Psoas muscle (tissue), 8 donors: Measurements from ENCODE around the gene OST4. TPM values are rescaled to one million over a fixed set of nuclear protein-coding genes. Genes with fewer than 3 reads are reported as not detected.

Experiments used
- ATAC-seq, 4 donors: fragments of 200-7000 bp; cut with Tn5 transposase; one replicate each; pipeline ENCODE4 v1.9.1; 2020; ENCODE audit warnings: moderate library complexity in 3 of 4, mild to moderate bottlenecking in 2 of 4
- DNase-seq, 2 donors: peaks; one replicate each; pipeline ENCODE4 v3.0.0-alpha.2; 2020
- H3K27ac ChIP-seq: fragments of 200-600 bp; one replicate; pipeline ENCODE4 v1.8.0; 2022
- H3K27me3 ChIP-seq, 3 donors: fragments of 200-600 bp in 1 of 3; one replicate each; pipeline versions ENCODE4 v1.6.1 to v1.8.0; 2013 to 2022; ENCODE audit warnings: low read length in 2 of 3, mild to moderate bottlenecking in 2 of 3, moderate library complexity in 1 of 3; ENCODE audit not compliant: insufficient read depth in 3 of 3
- H3K36me3 ChIP-seq, 2 donors: fragments of 200-600 bp in 1 of 2; one replicate each; pipeline versions ENCODE4 v1.6.1 to v1.8.0; 2013 to 2022; ENCODE audit warnings: low read depth in 1 of 2, mild to moderate bottlenecking in 1 of 2, moderate library complexity in 1 of 2; ENCODE audit not compliant: insufficient read depth in 1 of 2
- H3K4me1 ChIP-seq: fragments of 200-600 bp; one replicate; pipeline ENCODE4 v1.8.0; 2022
- H3K4me3 ChIP-seq: fragments of 200-600 bp; one replicate; pipeline ENCODE4 v1.8.0; 2022; ENCODE audit warnings: mild to moderate bottlenecking
- H3K9me3 ChIP-seq: fragments of 200-600 bp; one replicate; pipeline ENCODE4 v1.8.0; 2022
- CTCF ChIP-seq: fragments of 200-600 bp; IDR thresholded peaks from one replicate; pipeline ENCODE4 v1.8.0; 2022; ENCODE audit warnings: antibody characterized with exemption
- WGBS, 3 donors: extraction: QIAGEN DNeasy Blood & Tissue Kit; methylation state at CpG; one replicate each; pipeline versions ENCODE4 v1.1.6 to v1.1.7; 2013; 5-methylcytosine and 5-hydroxymethylcytosine counted together
- intact Hi-C, 2 donors: fragments of 100-400 bp; cut with DNase I; formaldehyde crosslinking; loops; one replicate each; pipeline versions ENCODE4 v1.11.0 to v1.14.2; 2022
- polyA plus RNA-seq, 3 donors: library from polyadenylated mRNA; stranded (reverse); fragments of 200-250 nt; gene quantifications; one replicate each; pipeline ENCODE4 v1.2.3, GENCODE V29; 2013
- total RNA-seq, 4 donors: library from RNA; stranded (reverse); fragmentation: NEBNext Ultra II Directional in 2 of 4; extraction: Animal tissue kit (Norgen Biotek cat#: 25700) in 2 of 4; gene quantifications; one replicate each; pipeline versions ENCODE4 v1.2.1 to v1.2.4, GENCODE V29; 2021 to 2023
- donor health status: healthy with polysubstance abuse.
- donor health status: DM: no; HTN: no; CAD: no; lungs with moderate emphysema.
- donor health status: Bipolar disorder and iron deficiency.
- donor health status: healthy.
- donor health status: DM: yes; HTN: yes; CAD: no.
- donor health status: DM: no; HTN: no; CAD: no.
- donor health status: DM: no; HTN: no; CAD: no.
- donor health status: DM: yes; HTN: yes; CAD: no.

Gene OST4
- total and polyA plus RNA-seq, 7 donors, result 186 to 396 (median 280) TPM

GRCh38 chr2:27040282-27040681, 31.2 kb downstream of the OST4 start:
- ATAC-seq, result no peak
- no peaks in the 10 kb centered on the region for H3K9me3 ChIP-seq

GRCh38 chr2:27039871-27040270, 31.6 kb downstream of the OST4 start:
- Histone ChIP-seq H3K27me3 (no peaks in the 10 kb centered on the region), H3K9me3 (no peaks in the 10 kb centered on the region), H3K4me1 (peaks cover 10% of the 10 kb centered on the region), H3K4me3 (no peak overlapping the region), H3K27ac (no peak overlapping the region), H3K36me3 (peaks cover 10 to 66% of the 10 kb centered on the region in 2 donors)
- intact Hi-C loops, result loop anchor here in 1 of 2 donors (5.0 kb wide), 1 partner anchor 42 kb away; no protein-coding TSS in a partner anchor
- DNase-seq (no peak), ATAC-seq (no peak)
- 90 to 92% (median 91%) methylated on average over 6 to 7 of the region's 7 CpGs for WGBS, 3 donors
- TF ChIP-seq CTCF, result no peak

More at GRCh38 chr2:27040282-27040681, 31.2 kb downstream of the OST4 start:
- no peak for DNase-seq
- H3K27me3 ChIP-seq, result no peaks in the 10 kb centered on the region
- H3K4me3 ChIP-seq, result no peak overlapping the region
- WGBS, 3 donors, result 85 to 92% (median 89%) methylated on average over 8 of the region's 8 CpGs
- intact Hi-C loops, result no loop called here
- peaks cover 9% of the 10 kb centered on the region for H3K4me1 ChIP-seq
- H3K36me3 ChIP-seq, result peaks cover 10 to 62% of the 10 kb centered on the region in 2 donors
- H3K27ac ChIP-seq, result no peak overlapping the region
- no peak for TF ChIP-seq CTCF

- H3K27me3 ChIP-seq, result no peaks in the 10 kb centered on the region
- no peak for ATAC-seq
- no peak overlapping the region for H3K27ac ChIP-seq
- no peaks in the 10 kb centered on the region for H3K9me3 ChIP-seq
- H3K36me3 ChIP-seq, result peaks cover 10 to 68% of the 10 kb centered on the region in 2 donors
- no peak for TF ChIP-seq CTCF
- H3K4me1 ChIP-seq, result peaks cover 14% of the 10 kb centered on the region
- no peak for DNase-seq
- intact Hi-C loops, result loop anchor here in 1 of 2 donors (5.0 kb wide), 1 partner anchor 43 kb away; no protein-coding TSS in a partner anchor
- H3K4me3 ChIP-seq, result no peak overlapping the region
- 91 to 94% (median 92%) methylated on average over 6 of the region's 6 CpGs for WGBS, 3 donors
Measured at GRCh38 chr2:27039426-27039825, 32.0 kb downstream of the OST4 start.

- ATAC-seq (no peak), DNase-seq (no peak)
- Histone ChIP-seq H3K4me1 (peaks cover 21% of the 10 kb centered on the region), H3K36me3 (peaks cover 10 to 68% of the 10 kb centered on the region in 2 donors), H3K27ac (no peak overlapping the region), H3K4me3 (no peak overlapping the region), H3K27me3 (no peaks in the 10 kb centered on the region), H3K9me3 (no peaks in the 10 kb centered on the region)
- WGBS, 3 donors, result 87 to 93% (median 87%) methylated on average over 17 of the region's 17 CpGs
- intact Hi-C loops, result loop anchor here in 1 of 2 donors (5.0 kb wide), 1 partner anchor 44 kb away; no protein-coding TSS in a partner anchor
- no peak for TF ChIP-seq CTCF
Measured at GRCh38 chr2:27038631-27039339, 32.7 kb downstream of the OST4 start.
